ENCODE results near the gene IL34. TPM values are rescaled to one million over a fixed set of nuclear protein-coding genes. Genes with fewer than 3 reads are reported as not detected.
A peak's percentile ranks its signal among the peaks of the same experiment; 100 is the strongest.

The IL34 gene
- total and polyA plus RNA-seq, 2 experiments from 2014 or later, result 4.3 to 6.6 TPM

GRCh38 chr16:70682239-70683145, 36.1 kb downstream of the IL34 start:
- H2AFZ ChIP-seq, result no peak overlapping the region
- Mint-ChIP-seq H3K4me1 (peaks cover 21% of the 10 kb centered on the region), H3K9me3 (no peaks in the 10 kb centered on the region; the same call in 2 of the 3 replicates), H3K27ac (no peak overlapping the region), H3K4me3 (no peak overlapping the region; the same call in 2 of the 3 replicates), H3K27me3 (ENCODE audit: insufficient read depth, low read depth, poor library complexity) (peaks cover 21% of the 10 kb centered on the region), H3K36me3 (ENCODE audit: low read depth) (peaks cover 3% of the 10 kb centered on the region; the same call in 1 of the 3 replicates)
- peaks cover 4% of the 10 kb centered on the region for H4K20me1 ChIP-seq (replicated peaks; ENCODE audit: insufficient read depth)
- H3K27me3 ChIP-seq (ENCODE audit: insufficient read depth), result peaks cover 8% of the 10 kb centered on the region
- H3F3A ChIP-seq (replicated peaks; ENCODE audit: low read depth), result peaks cover 15% of the 10 kb centered on the region; the same call in 1 of the 2 replicates
- no peak overlapping the region for H3K27ac ChIP-seq (ENCODE audit: low read depth)
- no peak overlapping the region for H3K4me2 ChIP-seq
- TF ChIP-seq ZNF331 (CRISPR knock-in tag; IDR thresholded peaks at IDR 0.05; ENCODE audit: low read depth) (no peak), CTCF (conservative IDR thresholded peaks at IDR 0.05; ENCODE audit: low read depth in 2 of 2) (peak in 1 of 2 experiments; percentile 56; a peak in 3 of 4 replicates)
- ATAC-seq (no peak; the same call in 2 of the 3 replicates), DNase-seq (ENCODE audit: low spot score) (peak; percentile 52)
- H3K9me2 ChIP-seq (ENCODE audit: insufficient read depth), result no peaks in the 10 kb centered on the region
- H3K4me3 ChIP-seq, result no peak overlapping the region
- H3K36me3 ChIP-seq (ENCODE audit: insufficient read depth), result no peaks in the 10 kb centered on the region
- peaks cover 17% of the 10 kb centered on the region for H3K4me1 ChIP-seq (ENCODE audit: insufficient read depth)
- H3K79me2 ChIP-seq (replicated peaks; ENCODE audit: insufficient read depth), result no peaks in the 10 kb centered on the region

- H3K4me3 ChIP-seq, result no peak overlapping the region
- Mint-ChIP-seq H3K27me3 (ENCODE audit: insufficient read depth, low read depth, poor library complexity) (peaks cover 21% of the 10 kb centered on the region), H3K27ac (no peak overlapping the region), H3K4me3 (no peak overlapping the region), H3K9me3 (no peaks in the 10 kb centered on the region; the same call in 2 of the 3 replicates), H3K36me3 (ENCODE audit: low read depth) (peaks cover 1% of the 10 kb centered on the region; the same call in 1 of the 3 replicates), H3K4me1 (peaks cover 29% of the 10 kb centered on the region)
- no peak overlapping the region for H3K27ac ChIP-seq (ENCODE audit: low read depth)
- H3K36me3 ChIP-seq (ENCODE audit: insufficient read depth), result no peaks in the 10 kb centered on the region
- peaks cover 23% of the 10 kb centered on the region; the same call in 1 of the 2 replicates for H3F3A ChIP-seq (replicated peaks; ENCODE audit: low read depth)
- ATAC-seq, result no peak
- peaks cover 17% of the 10 kb centered on the region for H3K4me1 ChIP-seq (ENCODE audit: insufficient read depth)
- no peak overlapping the region for H3K4me2 ChIP-seq
- no peak for TF ChIP-seq EZH2phosphoT487 (IDR thresholded peaks at IDR 0.05; ENCODE audit: unreplicated experiment)
- TF ChIP-seq CTCF (conservative IDR thresholded peaks at IDR 0.05; ENCODE audit: low read depth in 2 of 2), result no peak
- TF ChIP-seq CREB1 (CRISPR knock-in tag; IDR thresholded peaks at IDR 0.05; ENCODE audit: low read depth), result no peak
- no peak for TF ChIP-seq ZNF114 (CRISPR knock-in tag; IDR thresholded peaks at IDR 0.05)
- TF ChIP-seq POLR2AphosphoS5 (IDR thresholded peaks at IDR 0.05; ENCODE audit: low read depth), result no peak
- H2AFZ ChIP-seq, result no peak overlapping the region
- no peaks in the 10 kb centered on the region for H3K9me2 ChIP-seq (ENCODE audit: insufficient read depth)
- no peaks in the 10 kb centered on the region for H3K79me2 ChIP-seq (replicated peaks; ENCODE audit: insufficient read depth)
- H4K20me1 ChIP-seq (replicated peaks; ENCODE audit: insufficient read depth), result peaks cover 4% of the 10 kb centered on the region
- no peak for DNase-seq (ENCODE audit: low spot score)
- peaks cover 8% of the 10 kb centered on the region for H3K27me3 ChIP-seq (ENCODE audit: insufficient read depth)
Measured at GRCh38 chr16:70683146-70683944, 37.0 kb downstream of the IL34 start.

Data from GM23338 (cell line).